Gastrocnemius medialis (tissue), 4 donors: ENCODE data around the gene GKAP1. TPM values are rescaled to one million over a fixed set of nuclear protein-coding genes. Genes with fewer than 3 reads are reported as not detected.

Experiments
- ATAC-seq, 2 donors: fragments of 150-250 bp; one replicate each; pipeline ENCODE4 v1.9.1; 2016
- DNase-seq, 2 donors: peaks; one replicate each; pipeline ENCODE4 v3.0.0-alpha.2; 2019
- H3K27ac ChIP-seq, 4 donors: fragments of 200-600 bp; sonication (generic); 1 replicate in 1 of 4; 2 replicates in 3 of 4; pipeline ENCODE4 v1.5.1; 2016 to 2018; ENCODE audit warnings: mild to moderate bottlenecking in 2 of 4, moderate library complexity in 1 of 4
- H3K27me3 ChIP-seq, 3 donors: fragments of 200-600 bp; sonication (generic) in 2 of 3; 1 replicate in 1 of 3; 2 replicates in 2 of 3; pipeline versions ENCODE4 v1.5.1 to v1.6.0; 2016 to 2019; ENCODE audit warnings: mild to moderate bottlenecking in 1 of 3, moderate library complexity in 1 of 3
- H3K36me3 ChIP-seq, 2 donors: fragments of 200-600 bp; sonication (generic) in 1 of 2; one replicate each; pipeline ENCODE4 v1.5.1; 2017 to 2018
- H3K4me1 ChIP-seq, 2 donors: fragments of 200-600 bp; sonication (generic) in 1 of 2; one replicate each; pipeline ENCODE4 v1.5.1; 2016 to 2017; ENCODE audit warnings: mild to moderate bottlenecking in 2 of 2
- H3K4me3 ChIP-seq, 4 donors: fragments of 200-600 bp; sonication (generic) in 3 of 4; 1 replicate in 1 of 4; 2 replicates in 3 of 4; pipeline ENCODE4 v1.5.1; 2016 to 2019; ENCODE audit warnings: mild to moderate bottlenecking in 2 of 4
- H3K9me3 ChIP-seq, 3 donors: fragments of 200-600 bp; sonication (generic) in 2 of 3; 1 replicate in 1 of 3; 2 replicates in 2 of 3; pipeline ENCODE4 v1.5.1; 2016 to 2019
- CTCF ChIP-seq, 5 experiments: fragments of 450-650 bp in 3 of 5; fragments of 200-600 bp in 2 of 5; sonication (generic) in 2 of 5; IDR thresholded peaks in 4 of 5; conservative IDR thresholded peaks in 1 of 5; 1 replicate in 4 of 5; 2 replicates in 1 of 5; pipeline ENCODE4 v1.5.1; 2016 to 2019; ENCODE audit warnings: antibody characterized with exemption in 5 of 5, mild to moderate bottlenecking in 3 of 5, moderate library complexity in 3 of 5
- POLR2A ChIP-seq, 2 donors: fragments of 450-650 bp; IDR thresholded peaks; one replicate each; pipeline ENCODE4 v1.6.1; 2017; ENCODE audit warnings: antibody characterized with exemption in 2 of 2, mild to moderate bottlenecking in 2 of 2, moderate library complexity in 2 of 2
- in situ Hi-C, 4 donors: fragments of 200-750 bp; cut with MboI; loops; one replicate each; pipeline versions ENCODE4 v1.15.0 to v1.8.0; 2017; ENCODE audit warnings: low sequenced_read_pairs in 4 of 4
- intact Hi-C: fragments of 100-400 bp; cut with DNase I; formaldehyde crosslinking; loops from one replicate; pipeline ENCODE4 v1.15.1; 2023; ENCODE audit warnings: low total_unique reads
- total RNA-seq, 4 donors: library from RNA; depleted of rRNA; stranded (reverse); fragments of >200 nt; gene quantifications; one replicate each; pipeline versions ENCODE4 v1.1.0 to v1.2.3, GENCODE V29; 2016

GKAP1 gene
- total RNA-seq, 4 donors from 2014 or later: 23.7 to 40.0 (median 35.9) TPM

DNA sequence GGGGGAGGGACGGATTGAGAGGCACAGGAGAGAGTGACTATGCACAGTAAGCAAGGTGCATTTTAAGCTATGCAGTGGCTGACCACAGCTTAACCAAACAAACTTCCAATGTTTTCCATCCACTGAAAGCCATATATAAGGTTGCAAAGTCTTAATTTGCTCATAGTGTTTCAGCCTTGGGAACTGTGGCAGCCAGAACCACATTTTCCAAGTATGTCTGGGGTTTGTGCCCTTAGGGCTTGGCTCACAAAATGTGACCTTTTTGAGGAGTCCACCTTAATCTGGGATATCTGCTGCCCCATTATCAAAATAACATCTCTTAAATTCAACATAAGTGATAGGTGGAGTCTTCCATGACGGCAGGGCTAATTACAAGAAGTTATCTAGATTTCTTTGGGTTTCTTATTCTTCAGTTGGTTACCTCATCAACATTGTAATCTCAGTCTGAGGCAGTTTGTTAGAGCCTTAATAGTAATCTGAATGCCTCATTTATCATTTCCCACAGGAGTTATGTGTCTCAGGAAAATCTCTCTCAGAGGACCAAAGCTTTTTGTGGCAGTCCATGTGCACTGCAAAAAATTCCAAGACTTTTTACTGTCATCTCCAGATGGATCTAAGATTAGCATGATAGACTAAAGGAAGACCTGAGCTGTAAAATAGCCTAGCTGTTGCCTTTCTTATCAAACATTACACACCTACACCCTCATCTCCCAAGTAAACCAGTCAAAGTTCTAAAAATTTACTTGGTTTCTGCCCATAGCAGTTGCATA, 94.7 kb downstream of the GKAP1 start:
- no peak for TF ChIP-seq CTCF (IDR thresholded peaks at IDR 0.05 in 4 of 5, conservative IDR thresholded peaks at IDR 0.05 in 1 of 5)
- TF ChIP-seq POLR2A (IDR thresholded peaks at IDR 0.05): no peak
- Histone ChIP-seq H3K9me3 (no peaks in the 10 kb centered on the region), H3K4me1 (no peaks in the 10 kb centered on the region), H3K4me3 (no peak overlapping the region), H3K36me3 (no peaks in the 10 kb centered on the region), H3K27ac (no peak overlapping the region), H3K27me3 (no peaks in the 10 kb centered on the region)
- intact Hi-C loops (no loop called here), in situ Hi-C loops (no loop called here)
- no peak for ATAC-seq
- DNase-seq: no peak

GRCh38 chr9:83721509-83721908, 96.1 kb downstream of the GKAP1 start:
- H3K4me1 ChIP-seq: no peaks in the 10 kb centered on the region
- no peak for TF ChIP-seq CTCF (IDR thresholded peaks at IDR 0.05 in 4 of 5, conservative IDR thresholded peaks at IDR 0.05 in 1 of 5)
- TF ChIP-seq POLR2A (IDR thresholded peaks at IDR 0.05): no peak
- intact Hi-C loops (no loop called here), in situ Hi-C loops (no loop called here)
- ATAC-seq (no peak), DNase-seq (no peak)
- H3K36me3 ChIP-seq: no peaks in the 10 kb centered on the region
- H3K4me3 ChIP-seq: no peak overlapping the region
- no peak overlapping the region for H3K27ac ChIP-seq
- no peaks in the 10 kb centered on the region for H3K27me3 ChIP-seq
- no peaks in the 10 kb centered on the region for H3K9me3 ChIP-seq

DNA sequence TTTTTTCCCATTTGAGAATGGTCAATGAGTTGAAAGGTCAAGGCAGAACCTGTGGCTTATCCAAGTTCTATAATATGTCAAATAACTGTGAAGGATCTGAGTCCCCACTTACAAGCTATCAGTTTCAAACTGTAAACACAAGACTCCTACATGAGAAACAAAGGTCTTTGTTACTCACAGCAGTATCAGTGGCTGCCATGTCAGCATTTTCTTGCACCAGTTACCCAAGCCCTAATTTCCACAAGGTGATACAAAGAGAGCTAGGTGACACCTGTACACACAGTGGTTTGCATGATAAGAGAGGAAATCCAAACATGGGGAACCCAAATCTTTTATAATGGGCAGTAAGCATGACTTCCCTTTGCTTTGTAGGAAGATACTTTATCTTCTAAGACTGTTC, 101.8 kb downstream of the GKAP1 start:
- ATAC-seq: no peak
- intact Hi-C loops: no loop called here
- H3K4me1 ChIP-seq: no peaks in the 10 kb centered on the region

GRCh38 chr9:83715221-83715620, 102.3 kb downstream of the GKAP1 start:
- intact Hi-C loops (no loop called here), in situ Hi-C loops (no loop called here)
- no peak overlapping the region for H3K4me3 ChIP-seq
- H3K9me3 ChIP-seq: no peaks in the 10 kb centered on the region
- ATAC-seq (no peak), DNase-seq (no peak)
- no peaks in the 10 kb centered on the region for H3K36me3 ChIP-seq
- H3K27me3 ChIP-seq: no peaks in the 10 kb centered on the region
- no peak overlapping the region for H3K27ac ChIP-seq
- no peak for TF ChIP-seq POLR2A (IDR thresholded peaks at IDR 0.05)
- no peaks in the 10 kb centered on the region for H3K4me1 ChIP-seq

More for the DNA sequence above, 101.8 kb downstream of the GKAP1 start:
- in situ Hi-C loops: no loop called here
- no peaks in the 10 kb centered on the region for H3K9me3 ChIP-seq
- no peaks in the 10 kb centered on the region for H3K36me3 ChIP-seq
- DNase-seq: no peak
- TF ChIP-seq POLR2A (IDR thresholded peaks at IDR 0.05) (no peak), CTCF (IDR thresholded peaks at IDR 0.05 in 4 of 5, conservative IDR thresholded peaks at IDR 0.05 in 1 of 5) (no peak)
- H3K4me3 ChIP-seq: no peak overlapping the region
- H3K27me3 ChIP-seq: no peaks in the 10 kb centered on the region
- H3K27ac ChIP-seq: no peak overlapping the region

GRCh38 chr9:83714329-83714728, 103.2 kb downstream of the GKAP1 start:
- H3K27me3 ChIP-seq: no peaks in the 10 kb centered on the region
- no peaks in the 10 kb centered on the region for H3K36me3 ChIP-seq
- H3K9me3 ChIP-seq: no peaks in the 10 kb centered on the region
- intact Hi-C loops (no loop called here), in situ Hi-C loops (no loop called here)
- no peak for ATAC-seq
- DNase-seq: no peak
- no peaks in the 10 kb centered on the region for H3K4me1 ChIP-seq
- no peak overlapping the region for H3K4me3 ChIP-seq
- no peak overlapping the region for H3K27ac ChIP-seq
- TF ChIP-seq POLR2A (IDR thresholded peaks at IDR 0.05): no peak
- peak in 2 of 5 experiments; percentile 20 to 33 for TF ChIP-seq CTCF (IDR thresholded peaks at IDR 0.05 in 4 of 5, conservative IDR thresholded peaks at IDR 0.05 in 1 of 5)
